B cell (primary cell): Measurements from ENCODE around the gene CXorf66. TPM values are rescaled to one million over a fixed set of nuclear protein-coding genes. Genes with fewer than 3 reads are reported as not detected.
"Not testable (repeated sequence)": the region's sequence is repeated elsewhere in the genome, so short reads cannot be mapped to it uniquely, and the experiment has no call there.

Source experiments
- ATAC-seq: fragments of 200-7000 bp; cut with Tn5 transposase; one replicate; pipeline ENCODE4 v1.10.0; 2021; ENCODE audit warnings: low read depth, mild to moderate bottlenecking, moderate number of reproducible peaks, moderate library complexity
- CTCF ChIA-PET: fragments of 350-600 bp; sonication (Branson Sonifier 250); formaldehyde crosslinking; loops from one replicate; lab custom pipeline; 2021; ENCODE audit warnings: antibody characterized with exemption, inconsistent platforms; lab: Charles Lee
- POLR2A ChIA-PET: fragments of 350-600 bp; sonication (Branson Sonifier 250); formaldehyde crosslinking; loops from one replicate; lab custom pipeline; 2021; ENCODE audit warnings: antibody characterized with exemption; lab: Charles Lee
- DNase-seq: peaks from one replicate; pipeline ENCODE4 v3.0.0; 2013
- H2AFZ ChIP-seq: 2 replicates; pipeline ENCODE4 v1.6.1; 2012; ENCODE audit warnings: mild to moderate bottlenecking, low read depth, low read length; ENCODE audit not compliant: insufficient read depth, poor library complexity, severe bottlenecking
- H3K27ac ChIP-seq, 2 donors: 1 replicate in 1 of 2; 2 replicates in 1 of 2; pipeline ENCODE4 v1.5.1; 2012 to 2013; ENCODE audit warnings: low read length in 2 of 2, mild to moderate bottlenecking in 2 of 2, moderate library complexity in 1 of 2
- H3K27me3 ChIP-seq, 4 experiments: fragments of 200-600 bp in 1 of 4; sonication (generic) in 1 of 4; replicated peaks in 1 of 4; 1 replicate in 2 of 4; 2 replicates in 2 of 4; pipeline versions ENCODE4 v1.6.1 to v1.7.0; 2013 to 2016; ENCODE audit warnings: low read length in 3 of 4, mild to moderate bottlenecking in 2 of 4, mixed read lengths in 1 of 4, moderate library complexity in 1 of 4; ENCODE audit not compliant: insufficient read depth in 4 of 4, control insufficient read depth in 3 of 4; ENCODE audit errors: control extremely low read depth in 1 of 4
- H3K36me3 ChIP-seq, 2 experiments: replicated peaks in 1 of 2; 1 replicate in 1 of 2; 2 replicates in 1 of 2; pipeline versions ENCODE4 v1.6.1 to v1.7.1; 2013; ENCODE audit warnings: low read length in 1 of 2; ENCODE audit not compliant: insufficient read depth in 2 of 2, control insufficient read depth in 1 of 2; ENCODE audit errors: control extremely low read depth in 1 of 2, extremely low read depth in 1 of 2
- H3K4me1 ChIP-seq, 2 donors: fragments of 200-600 bp in 1 of 2; sonication (generic) in 1 of 2; 1 replicate in 1 of 2; 2 replicates in 1 of 2; pipeline versions ENCODE4 v1.5.1 to v1.6.1; 2013 to 2017; ENCODE audit warnings: low read length in 2 of 2; ENCODE audit not compliant: control insufficient read depth in 2 of 2, insufficient read depth in 2 of 2
- H3K4me2 ChIP-seq: replicated peaks from 2 replicates; pipeline ENCODE3; 2012; ENCODE audit warnings: mild to moderate bottlenecking, low read depth, low read length; ENCODE audit not compliant: poor library complexity, severe bottlenecking
- H3K4me3 ChIP-seq, 5 experiments: fragments of 200-600 bp in 1 of 5; sonication (generic) in 1 of 5; 1 replicate in 3 of 5; 2 replicates in 2 of 5; pipeline versions ENCODE4 v1.5.1 to v1.7.0; 2011 to 2016; ENCODE audit warnings: low read length in 4 of 5, mild to moderate bottlenecking in 4 of 5, low read depth in 2 of 5, control low read depth in 1 of 5, moderate library complexity in 1 of 5; ENCODE audit not compliant: insufficient read depth in 1 of 5; ENCODE audit errors: control extremely low read depth in 1 of 5, extremely low read depth in 1 of 5
- H3K79me2 ChIP-seq: fragments of 200-600 bp; sonication (generic); one replicate; pipeline ENCODE4 v1.6.0; 2016; ENCODE audit warnings: low read length; ENCODE audit not compliant: control insufficient read depth, insufficient read depth
- H3K9ac ChIP-seq: fragments of 200-600 bp; sonication (generic); 2 replicates; pipeline ENCODE4 v1.6.1; 2017; ENCODE audit warnings: mild to moderate bottlenecking, low read length, moderate library complexity
- H3K9me3 ChIP-seq, 3 donors: one replicate each; pipeline versions ENCODE4 v1.6.1 to v1.7.1; 2013; ENCODE audit warnings: low read length in 2 of 3; ENCODE audit not compliant: control insufficient read depth in 2 of 3, insufficient read depth in 1 of 3; ENCODE audit errors: control extremely low read depth in 1 of 3
- H4K20me1 ChIP-seq: 2 replicates; pipeline ENCODE4 v1.6.0; 2012; ENCODE audit warnings: mild to moderate bottlenecking, low read length; ENCODE audit not compliant: insufficient read depth, control insufficient read depth, poor library complexity, severe bottlenecking
- H3K27ac Mint-ChIP-seq: one replicate; pipeline ENCODE4 v1.8.0; 2021; ENCODE audit warnings: mixed read lengths
- H3K27me3 Mint-ChIP-seq: one replicate; pipeline ENCODE4 v1.8.0; 2021; ENCODE audit warnings: mixed read lengths
- H3K4me1 Mint-ChIP-seq: one replicate; pipeline ENCODE4 v1.8.0; 2021; ENCODE audit warnings: mixed read lengths
- H3K4me3 Mint-ChIP-seq: one replicate; pipeline ENCODE4 v1.8.0; 2021; ENCODE audit warnings: mixed read lengths
- H3K9me3 Mint-ChIP-seq: one replicate; pipeline ENCODE4 v1.8.0; 2022; ENCODE audit warnings: mixed read lengths; ENCODE audit not compliant: insufficient read depth
- CTCF ChIP-seq: fragments of 200-600 bp; IDR thresholded peaks from one replicate; pipeline ENCODE4 v1.8.0; 2022; ENCODE audit warnings: antibody characterized with exemption, mild to moderate bottlenecking
- EZH2 ChIP-seq: IDR thresholded peaks from 2 replicates; pipeline ENCODE4 v1.6.1; 2012; ENCODE audit warnings: borderline replicate concordance, low read depth, mild to moderate bottlenecking, moderate library complexity, low read length; ENCODE audit not compliant: insufficient read depth, poor library complexity, severe bottlenecking
- WGBS: methylation state at CpG from one replicate; pipeline ENCODE4 v1.1.5; 2013; ENCODE audit warnings: missing lambda C conversion rate; ENCODE audit not compliant: insufficient coverage; 5-methylcytosine and 5-hydroxymethylcytosine counted together
- intact Hi-C: fragments of 100-400 bp; cut with micrococcal nuclease; formaldehyde crosslinking; loops from one replicate; pipeline ENCODE4 v1.10.0; 2022
- polyA plus RNA-seq: library from polyadenylated mRNA; depleted of rRNA; stranded (reverse); fragments of >200 nt; gene quantifications from 2 replicates; pipeline ENCODE4 v1.2.3, GENCODE V29; 2012
- total RNA-seq, 2 donors: library from RNA; stranded (reverse); fragments of 120-200 nt in 1 of 2; gene quantifications; 1 replicate in 1 of 2; 2 replicates in 1 of 2; pipeline versions ENCODE4 v1.2.3 to v1.2.4, GENCODE V29; 2013 to 2022

Gene CXorf66
- total and polyA plus RNA-seq, 2 donors (not counting 1 experiment from before 2014, with no cell fraction given) = not detected

GRCh38 chrX:139967300-139967699 lies 2.0 kb upstream of the CXorf66 start:
- POLR2A ChIA-PET = no interaction called here
- peaks cover 3% of the 10 kb centered on the region for H3K27me3 Mint-ChIP-seq
- ATAC-seq (no peak), DNase-seq (no peak)
- peaks cover 0 to 3% (median 0%) of the 10 kb centered on the region in 4 experiments for H3K27me3 ChIP-seq
- no peak overlapping the region for H3K9ac ChIP-seq
- H2AFZ ChIP-seq = no peak overlapping the region
- H3K4me2 ChIP-seq = no peak overlapping the region
- no peak for TF ChIP-seq CTCF
- no peak for TF ChIP-seq EZH2
- H3K4me1 Mint-ChIP-seq = no peaks in the 10 kb centered on the region
- H4K20me1 ChIP-seq = no peaks in the 10 kb centered on the region
- H3K79me2 ChIP-seq = no peaks in the 10 kb centered on the region
- no peaks in the 10 kb centered on the region for H3K36me3 ChIP-seq
- H3K4me1 ChIP-seq = no peaks in the 10 kb centered on the region
- H3K27ac Mint-ChIP-seq = no peak overlapping the region
- H3K27ac ChIP-seq = no peak overlapping the region
- H3K9me3 ChIP-seq = no peaks in the 10 kb centered on the region
- CTCF ChIA-PET = no interaction called here
- intact Hi-C loops = no loop called here
- H3K4me3 Mint-ChIP-seq = no peak overlapping the region
- no CpG with 5 or more reads among the region's 4 CpGs for WGBS
- no peak overlapping the region for H3K4me3 ChIP-seq
- H3K9me3 Mint-ChIP-seq = no peaks in the 10 kb centered on the region

GRCh38 chrX:139966159-139966558 lies 838 bp upstream of the CXorf66 start:
- H3K27ac ChIP-seq, H3K4me3 Mint-ChIP-seq, H3K36me3 ChIP-seq, CTCF ChIA-PET, H3K27me3 ChIP-seq, H3K27ac Mint-ChIP-seq, H3K9ac ChIP-seq, DNase-seq, H3K4me1 ChIP-seq, H3K4me1 Mint-ChIP-seq, H4K20me1 ChIP-seq, H3K9me3 ChIP-seq, H2AFZ ChIP-seq, H3K79me2 ChIP-seq, H3K4me3 ChIP-seq, ATAC-seq, H3K4me2 ChIP-seq, H3K27me3 Mint-ChIP-seq, POLR2A ChIA-PET, intact Hi-C loops, H3K9me3 Mint-ChIP-seq: not testable (repeated sequence)
- WGBS = 80% methylated on average over 2 of the region's 3 CpGs

- H3K9ac ChIP-seq, DNase-seq, H4K20me1 ChIP-seq, H3K27ac ChIP-seq, POLR2A ChIA-PET, H3K36me3 ChIP-seq, H3K27ac Mint-ChIP-seq, H3K4me2 ChIP-seq, H2AFZ ChIP-seq, H3K4me3 ChIP-seq, H3K4me1 ChIP-seq, H3K9me3 Mint-ChIP-seq, H3K9me3 ChIP-seq, H3K4me3 Mint-ChIP-seq, H3K79me2 ChIP-seq, H3K27me3 ChIP-seq, ATAC-seq, intact Hi-C loops, CTCF ChIA-PET, H3K4me1 Mint-ChIP-seq: not testable (repeated sequence)
- WGBS = no CpG with 5 or more reads among the region's 2 CpGs
- peaks cover 11% of the 10 kb centered on the region for H3K27me3 Mint-ChIP-seq
Observed at GRCh38 chrX:139961091-139961490, 4.2 kb downstream of the CXorf66 start.
